ENCODE data around the gene AKAP13.
"Not testable (repeated sequence)": the region's sequence is repeated elsewhere in the genome, so short reads cannot be mapped to it uniquely, and the experiment has no call there.

Gene AKAP13

DNA sequence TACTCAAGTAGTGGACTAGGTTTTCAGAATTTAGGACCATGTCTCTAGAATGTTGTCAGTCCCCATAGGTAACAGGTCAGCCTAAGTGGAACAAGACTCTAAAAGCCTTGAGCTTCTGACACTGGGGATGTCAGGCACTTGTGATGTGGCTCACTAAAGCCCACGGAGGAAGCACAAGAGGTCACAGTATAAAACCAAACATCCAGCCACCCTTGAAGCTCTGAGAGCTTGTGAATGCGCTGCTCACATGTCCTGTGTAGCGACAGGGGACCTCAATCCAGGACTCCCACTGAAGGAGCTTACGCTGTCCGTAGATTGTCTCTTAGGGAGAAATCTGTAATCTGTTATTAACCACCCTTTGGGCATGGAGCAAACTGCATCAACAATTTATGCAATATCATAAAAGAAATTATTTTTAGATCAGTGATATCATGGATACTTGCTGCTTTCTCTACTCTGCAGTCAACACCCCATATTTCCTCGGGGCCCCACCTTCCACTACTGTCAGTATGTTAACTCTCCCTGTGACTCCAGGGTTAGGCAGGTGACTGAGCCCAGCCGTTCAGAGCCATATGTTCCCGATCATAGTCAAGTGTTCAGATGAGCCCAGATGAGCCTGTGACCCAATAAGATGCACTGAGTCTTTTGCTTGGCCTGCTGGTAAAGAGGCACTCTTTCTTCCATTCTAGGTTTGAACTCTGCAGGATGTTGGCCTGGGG lies 32.2 kb upstream of the AKAP13 start:
- DNase-seq = not testable (repeated sequence)

DNA sequence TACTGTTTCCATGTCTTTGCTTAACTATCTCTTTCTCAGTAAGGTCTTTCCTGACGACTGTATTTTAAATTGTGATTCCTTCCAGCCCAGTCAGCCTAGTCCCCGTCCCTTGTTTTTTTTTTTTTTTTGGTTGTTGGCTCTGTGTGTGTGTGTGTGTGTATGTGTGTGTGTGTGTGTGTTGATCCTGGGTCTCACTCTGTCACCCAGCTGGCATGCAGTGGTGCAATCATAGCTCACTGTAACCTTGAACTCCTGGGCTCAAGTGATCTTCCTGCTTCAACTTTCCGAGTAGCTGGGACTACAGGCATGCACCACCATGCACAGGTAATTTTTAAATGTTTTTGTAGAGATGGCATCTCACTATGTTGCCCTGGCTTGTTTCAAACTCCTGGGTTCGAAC lies 31.3 kb upstream of the AKAP13 start:
- not testable (repeated sequence) for DNase-seq

DNA sequence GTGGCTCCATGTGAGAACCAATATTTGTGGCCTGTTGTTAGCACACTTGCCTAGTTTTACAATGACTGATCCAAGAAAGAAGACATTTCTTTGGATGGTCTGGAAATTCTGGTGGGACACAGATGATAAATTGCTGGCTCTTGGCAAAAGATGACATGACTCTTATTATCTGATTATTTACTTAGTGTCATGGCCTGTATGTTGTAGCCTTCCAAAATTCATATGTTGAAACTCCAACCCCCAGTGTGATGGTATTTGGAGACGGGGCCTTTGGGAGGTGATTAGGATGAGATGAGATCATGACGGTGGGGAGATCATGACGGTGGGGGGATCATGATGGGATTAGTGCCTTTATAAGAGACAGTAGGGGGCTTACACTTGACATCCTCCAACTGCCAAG lies 30.0 kb upstream of the AKAP13 start:
- DNase-seq = no peak

GRCh38 chr15:85351501-85351900 lies 28.9 kb upstream of the AKAP13 start:
- not testable (repeated sequence) for DNase-seq

- no peak for DNase-seq
Observed at GRCh38 chr15:85351965-85352364, 28.4 kb upstream of the AKAP13 start.

DNA sequence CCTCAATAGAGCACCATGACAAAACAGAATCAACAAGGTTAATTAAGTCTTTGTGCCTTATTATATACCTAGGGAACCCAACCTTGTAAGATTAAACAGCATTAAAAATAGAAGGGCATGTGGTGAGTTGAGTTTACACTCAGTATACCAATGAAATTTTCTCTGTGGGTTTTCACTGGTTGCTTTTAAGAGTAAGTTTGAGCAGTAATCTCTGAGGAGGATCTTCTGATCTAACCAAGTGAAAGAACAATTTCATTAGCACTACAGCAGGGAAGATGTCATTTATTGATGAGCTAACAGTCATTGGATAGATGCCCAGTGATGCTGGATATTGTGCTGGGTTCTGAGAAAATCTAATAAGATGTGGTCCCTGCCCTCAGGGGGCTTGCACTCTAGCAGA lies 26.9 kb upstream of the AKAP13 start:
- no peak for DNase-seq

DNA sequence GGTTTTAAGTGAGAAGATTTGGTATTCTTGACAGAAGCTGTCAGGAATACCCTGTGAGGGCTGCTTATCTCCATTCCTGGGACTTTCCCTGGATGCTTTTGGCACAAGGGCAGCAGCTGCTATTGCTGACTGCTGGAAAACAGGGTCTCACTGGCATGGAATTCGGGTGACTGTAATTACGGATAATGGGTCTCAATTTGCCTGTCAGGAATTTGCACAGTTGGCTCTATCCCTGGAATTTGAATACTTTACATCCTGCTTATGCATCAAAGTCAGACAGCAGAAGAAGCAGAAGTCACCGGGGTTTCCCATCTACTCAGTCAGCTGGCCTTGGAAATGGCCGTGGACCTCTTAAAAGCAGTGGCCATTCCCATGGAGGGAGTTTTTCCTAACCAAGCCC lies 25.9 kb upstream of the AKAP13 start:
- no peak for DNase-seq

- no peak for DNase-seq
Observed at GRCh38 chr15:85354948-85355347, 25.5 kb upstream of the AKAP13 start.

DNA sequence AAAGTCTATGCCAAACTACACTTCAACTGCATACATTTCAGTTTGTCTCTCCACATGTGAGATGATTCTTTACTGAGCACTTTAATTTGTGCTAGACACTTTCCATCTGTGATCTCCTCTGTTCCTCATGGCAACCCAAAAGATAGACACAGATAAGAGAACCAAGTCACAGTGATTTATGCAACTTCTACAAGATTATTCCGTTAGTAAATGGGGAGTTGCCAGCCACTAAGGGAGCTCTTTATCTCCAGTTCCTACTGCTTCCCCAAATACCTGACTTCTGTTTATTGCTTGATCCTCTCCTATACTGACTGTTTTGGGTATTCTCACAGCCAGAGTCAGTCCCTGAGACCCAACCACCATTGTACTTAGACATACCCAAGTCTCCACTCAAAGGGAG lies 24.1 kb upstream of the AKAP13 start:
- DNase-seq = no peak

GRCh38 chr15:85361323-85361722 lies 19.1 kb upstream of the AKAP13 start:
- DNase-seq = no peak

DNA sequence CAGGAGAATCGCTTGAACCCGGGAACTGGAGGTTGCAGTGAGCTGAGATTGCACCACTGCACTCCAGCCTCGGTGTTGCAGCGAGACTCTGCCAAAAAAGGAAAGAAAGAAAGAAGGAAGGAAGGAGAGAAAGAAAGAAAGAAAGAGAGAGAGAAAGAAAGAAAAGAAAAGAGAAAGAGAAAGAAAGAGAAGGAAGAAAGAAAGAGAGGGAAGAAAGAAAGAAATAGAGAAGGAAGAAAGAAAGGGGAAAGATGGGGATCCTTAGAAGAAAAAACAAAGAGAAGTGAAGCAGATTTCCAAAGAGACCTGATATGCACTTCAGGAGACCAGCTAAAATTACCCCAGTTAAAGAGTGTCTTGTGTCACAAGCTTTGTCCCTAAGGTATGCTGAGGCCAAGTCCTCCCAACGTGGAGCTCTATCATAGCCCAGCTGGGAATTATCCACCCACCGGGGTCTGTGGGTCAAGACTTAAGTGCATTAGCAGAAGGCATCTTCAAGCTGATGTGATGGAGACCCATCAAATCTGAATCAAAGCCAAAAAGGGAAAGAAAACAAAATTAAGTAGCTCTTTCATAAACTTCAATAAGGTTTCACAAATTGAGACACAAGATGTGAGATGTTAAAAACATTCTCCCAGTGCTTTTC lies 17.8 kb upstream of the AKAP13 start:
- DNase-seq = no peak

- no peak for DNase-seq
Observed at GRCh38 chr15:85365980-85366379, 14.4 kb upstream of the AKAP13 start.

DNA sequence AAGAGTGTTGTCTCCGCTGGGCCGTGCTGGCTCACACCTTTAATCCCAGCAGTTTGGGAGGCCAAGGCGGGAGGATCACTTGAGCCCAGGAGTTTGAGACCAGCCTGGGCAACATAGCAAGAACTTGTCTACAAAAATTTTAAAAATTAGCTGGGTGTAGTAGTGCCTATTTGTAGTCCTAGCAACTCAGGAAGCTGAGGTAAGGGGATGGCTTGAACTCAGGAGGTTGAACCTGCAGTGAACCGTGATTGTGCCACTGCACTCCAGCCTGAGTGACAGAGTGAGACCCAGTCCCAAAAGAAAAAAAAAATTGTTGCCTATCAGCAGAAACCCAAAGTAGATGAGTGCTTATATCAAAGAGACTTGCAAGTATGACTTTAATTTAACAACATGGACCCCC lies 12.7 kb upstream of the AKAP13 start:
- no peak for DNase-seq

DNA sequence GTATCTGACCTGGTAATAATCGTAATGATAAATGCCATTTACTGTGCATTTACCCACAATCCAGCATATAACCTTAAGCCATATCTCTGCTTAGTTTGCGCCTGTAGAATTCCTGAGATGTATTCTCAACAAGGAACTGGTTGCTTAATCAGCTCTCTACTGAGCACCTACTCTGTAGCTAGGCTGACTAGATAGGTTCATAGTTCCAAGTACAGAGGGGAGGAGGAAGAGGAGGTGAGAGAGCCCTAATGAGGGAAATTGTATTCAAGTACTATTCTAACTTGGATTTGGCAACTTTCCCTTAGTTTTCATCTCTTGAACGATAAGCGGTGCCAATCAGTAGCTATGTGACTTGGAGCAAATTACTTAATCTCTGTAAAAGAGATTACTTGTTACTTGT lies 5.6 kb upstream of the AKAP13 start:
- peak; percentile 5 for DNase-seq

- no peak for DNase-seq
Observed at GRCh38 chr15:85377269-85377668, 3.1 kb upstream of the AKAP13 start.

DNA sequence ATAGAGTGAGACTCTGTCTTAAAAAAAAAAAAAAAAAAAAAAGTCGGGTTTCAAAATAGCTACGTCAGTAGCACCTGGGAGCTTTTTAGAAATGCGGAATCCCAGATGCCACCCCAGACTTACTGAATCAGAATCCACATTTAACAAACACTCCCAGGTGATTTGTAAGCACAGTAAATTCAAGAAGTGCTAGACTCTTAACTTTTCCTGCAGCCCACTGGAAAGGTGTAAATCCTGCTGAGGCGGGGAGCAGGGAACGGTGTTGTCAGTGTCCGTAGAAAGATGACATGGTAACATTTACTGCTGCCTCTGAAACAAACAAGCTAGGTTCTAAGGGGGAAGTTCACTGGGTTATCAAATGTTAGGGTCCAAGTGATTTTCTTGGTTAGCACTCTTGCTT lies 2.4 kb upstream of the AKAP13 start:
- no peak for DNase-seq

DNA sequence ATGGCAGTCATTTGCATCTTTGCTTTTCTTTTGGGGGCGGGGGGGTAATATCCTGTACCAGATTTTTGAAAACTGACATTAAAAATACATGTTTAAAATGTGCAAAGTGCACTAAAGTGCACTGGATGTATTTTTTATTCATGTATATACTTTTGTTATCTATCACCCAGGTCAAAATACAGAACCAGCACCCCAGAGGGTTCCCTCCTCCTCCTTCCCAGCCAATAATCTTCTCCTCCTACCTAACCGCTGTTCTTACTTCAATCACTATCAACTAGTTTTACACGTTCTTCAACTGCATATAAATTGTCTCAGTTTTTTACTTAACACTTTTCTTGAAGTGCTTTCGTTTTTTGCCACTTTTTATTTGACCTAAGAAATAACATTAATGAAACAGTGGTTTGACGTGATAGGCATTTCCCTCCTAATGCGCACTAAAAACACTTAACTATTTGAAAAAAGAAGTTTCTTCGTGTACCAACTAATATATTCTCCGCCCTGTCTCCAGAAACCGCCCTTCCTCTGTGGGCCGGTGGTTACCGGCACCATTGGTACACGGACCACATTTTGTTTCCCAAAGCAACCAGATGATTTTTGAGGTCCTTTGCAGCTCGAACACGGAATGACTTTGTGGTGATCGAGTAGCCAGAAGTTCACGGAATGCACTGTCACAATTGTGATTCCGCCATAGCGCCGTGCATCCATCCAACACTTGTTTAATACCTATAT lies 836 bp upstream of the AKAP13 start:
- no peak for DNase-seq

- DNase-seq = no peak
Observed at GRCh38 chr15:85380812-85381642, 624 bp downstream of the AKAP13 start.

GRCh38 chr15:85381850-85382751 lies 1.7 kb downstream of the AKAP13 start:
- no peak for DNase-seq

- DNase-seq = no peak
Observed at GRCh38 chr15:85382942-85383341, 2.5 kb downstream of the AKAP13 start.

- no peak for DNase-seq
Observed at GRCh38 chr15:85383470-85384148, 3.2 kb downstream of the AKAP13 start.

DNA sequence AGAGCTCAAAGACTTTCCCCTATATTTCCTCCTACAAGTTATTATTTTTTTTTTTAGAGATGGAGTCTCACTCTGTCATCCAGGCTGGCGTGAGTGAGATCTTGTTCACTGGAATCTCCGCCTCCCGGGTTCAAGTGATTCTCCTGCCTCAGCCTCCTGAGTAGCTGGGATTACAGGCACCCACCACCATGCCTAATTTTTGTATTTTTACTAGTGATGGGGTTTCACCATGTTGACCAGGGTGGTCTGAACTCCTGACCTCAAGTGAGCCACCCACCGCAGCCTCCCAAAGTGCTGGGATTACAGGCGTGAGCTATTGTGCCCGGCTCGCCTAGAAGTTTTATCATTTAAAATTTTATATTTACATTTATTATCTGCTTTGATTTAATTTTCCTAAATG lies 5.9 kb downstream of the AKAP13 start:
- no peak for DNase-seq

Measured in NCI-H1092 treated with DMSO at 0.1 percent for 48 hours (cell line).